HG02798 (cell line): ENCODE measurements around the gene NAA20.
"Not testable (repeated sequence)": the region's sequence is repeated elsewhere in the genome, so short reads cannot be mapped to it uniquely, and the experiment has no call there.

Experiments
- ATAC-seq: cut with Tn5 transposase; IDR thresholded peaks from one replicate; pipeline ENCODE4 v1.9.1; 2021; ENCODE audit warnings: mild to moderate bottlenecking; ENCODE audit not compliant: unreplicated experiment, poor library complexity

Gene NAA20

DNA sequence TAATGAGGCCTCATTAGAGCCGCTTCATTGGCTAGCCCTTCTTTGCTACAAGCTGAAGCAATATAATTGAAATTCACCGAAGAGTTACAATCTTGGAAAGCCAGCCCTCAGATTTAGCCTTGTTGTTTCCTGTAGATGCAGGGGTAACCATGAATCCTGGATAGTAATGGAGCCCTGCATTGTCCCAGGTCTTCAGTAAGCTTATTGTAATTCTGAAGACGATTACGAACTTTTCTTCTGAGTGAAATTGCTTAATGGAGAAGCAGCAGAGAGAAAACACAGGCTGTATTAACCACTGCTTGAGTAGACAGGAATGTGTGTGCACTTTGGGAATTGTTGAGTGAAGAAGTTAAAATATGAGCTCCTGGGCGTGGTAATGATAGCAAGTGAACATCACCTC lies 26.3 kb upstream of the NAA20 start:
- ATAC-seq = no peak

GRCh38 chr20:19991308-19991707 lies 25.9 kb upstream of the NAA20 start:
- ATAC-seq = no peak

DNA sequence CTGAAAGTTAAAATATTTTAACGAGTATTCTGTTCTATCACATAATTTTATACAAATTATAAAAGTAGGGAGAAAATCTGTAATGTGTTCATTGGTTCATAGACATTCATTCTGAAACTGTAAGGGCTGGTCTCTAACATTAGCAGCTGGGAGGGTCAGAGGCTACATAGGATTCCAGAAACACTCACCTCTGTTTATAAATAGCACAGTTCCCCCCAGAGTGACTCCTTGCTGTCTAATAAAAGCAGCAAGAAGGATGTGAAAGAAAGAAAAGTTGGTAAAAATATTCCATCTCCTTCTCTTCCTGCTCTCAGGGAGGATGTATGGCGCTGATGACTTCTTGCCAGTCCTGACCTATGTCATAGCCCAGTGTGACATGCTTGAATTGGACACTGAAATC lies 25.3 kb upstream of the NAA20 start:
- ATAC-seq = no peak

DNA sequence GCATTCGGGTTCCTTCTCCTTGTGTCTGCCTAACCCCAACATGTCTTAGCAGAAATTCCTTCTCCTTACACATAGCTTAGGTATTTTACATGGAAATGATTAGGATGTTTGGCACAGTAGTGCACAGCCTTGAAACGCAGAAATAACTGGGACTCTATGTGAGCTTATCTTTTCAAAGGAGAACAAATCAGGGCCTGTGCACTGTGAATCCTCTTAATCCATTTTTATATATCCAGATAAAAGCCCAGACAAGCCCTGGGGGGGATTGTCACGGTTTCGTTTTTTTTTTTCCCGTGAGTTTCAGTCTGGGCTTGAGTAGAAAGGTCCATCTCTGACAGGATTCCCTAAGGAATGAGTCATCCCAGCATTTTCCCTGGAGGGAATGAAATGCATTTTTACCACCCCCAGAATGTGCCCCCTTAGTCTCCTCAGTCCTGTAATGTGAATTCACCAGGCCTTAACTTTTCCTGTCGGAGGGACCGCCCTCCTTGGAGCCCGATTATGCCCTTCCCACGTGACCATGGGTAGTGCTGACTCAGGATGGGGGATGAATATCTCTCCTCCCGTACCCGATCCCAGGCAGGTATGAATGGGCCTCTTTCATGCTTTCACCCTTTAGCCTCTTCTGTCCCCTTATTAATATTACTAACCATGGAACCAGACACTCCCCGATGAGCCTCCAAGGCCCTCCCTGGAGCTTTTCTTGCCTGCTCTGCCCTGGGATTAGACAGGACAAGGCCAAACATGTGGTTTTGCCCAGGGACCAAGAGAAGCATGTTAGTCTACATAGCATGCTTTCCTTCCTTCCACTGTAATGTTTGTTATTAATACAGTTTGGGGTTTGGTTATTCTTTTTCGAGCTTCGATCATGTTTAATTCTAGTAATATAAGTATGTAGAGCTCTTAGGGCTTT lies 23.9 kb upstream of the NAA20 start:
- no peak for ATAC-seq

DNA sequence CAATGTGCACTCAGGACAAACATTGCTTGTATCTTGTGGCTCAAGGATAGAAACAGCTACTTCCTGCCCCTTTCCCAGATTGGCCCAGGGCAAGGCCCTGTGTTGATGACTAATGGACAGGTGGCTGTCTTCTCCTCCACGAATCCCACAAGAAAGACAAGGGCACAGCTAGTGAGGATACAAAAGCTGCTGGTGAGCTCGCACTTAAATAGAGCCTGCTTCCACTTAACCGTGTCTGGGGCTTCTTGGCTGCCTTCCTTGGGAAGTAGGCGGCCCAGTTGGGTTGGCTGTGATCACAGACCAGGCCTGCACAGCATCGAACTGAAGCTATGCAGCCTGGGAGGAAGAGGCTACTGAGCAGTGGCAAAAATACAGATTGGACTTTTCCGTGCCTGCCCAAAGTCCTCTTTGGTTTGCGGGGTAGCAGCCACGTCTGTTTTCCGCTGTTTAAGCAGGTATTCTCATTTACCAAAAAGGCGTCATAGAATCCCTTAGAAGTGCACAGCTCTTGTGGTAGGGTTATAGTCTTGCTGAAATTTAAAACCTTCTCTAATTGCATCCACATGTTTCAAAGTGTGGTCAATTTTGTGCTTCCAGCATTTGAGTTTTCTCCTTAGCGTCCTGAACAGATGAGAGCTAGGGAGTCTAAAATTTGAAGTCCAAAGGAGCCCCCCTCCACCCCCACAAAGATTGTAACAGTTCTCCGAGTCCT lies 23.0 kb upstream of the NAA20 start:
- no peak for ATAC-seq

DNA sequence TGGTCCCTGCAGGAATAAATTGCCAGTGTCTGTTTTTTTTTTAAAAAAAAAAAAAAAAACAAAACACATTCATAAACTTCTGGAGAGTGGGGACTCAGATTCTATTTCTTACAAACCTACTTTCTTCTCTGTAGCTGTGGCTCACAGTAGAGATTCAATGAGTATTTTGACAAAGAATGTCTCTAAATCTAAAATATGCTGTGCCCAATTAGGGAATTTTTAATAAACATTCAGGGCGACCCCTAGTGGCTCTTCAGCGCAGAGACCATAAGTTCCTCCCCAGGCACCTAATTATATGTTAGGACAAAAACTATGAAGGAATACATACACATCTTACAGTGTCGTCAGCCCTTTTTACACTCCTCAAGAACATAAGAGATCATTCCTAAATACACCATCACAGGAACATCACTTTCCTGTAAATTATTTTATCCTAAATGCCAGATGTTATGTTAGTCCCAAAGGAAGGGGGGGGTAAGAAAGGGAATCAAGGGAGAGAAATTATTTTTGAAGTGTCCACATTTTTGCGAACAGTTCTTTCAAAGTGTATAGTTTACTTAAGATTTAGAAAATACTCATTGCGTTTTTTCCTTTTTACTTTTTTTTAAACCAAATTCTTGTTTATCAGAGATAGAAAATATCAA lies 21.8 kb upstream of the NAA20 start:
- ATAC-seq = no peak

GRCh38 chr20:19996222-19996621 lies 20.9 kb upstream of the NAA20 start:
- no peak for ATAC-seq

GRCh38 chr20:19996917-19997316 lies 20.2 kb upstream of the NAA20 start:
- ATAC-seq = no peak

- ATAC-seq = no peak
These were observed 18.0 kb upstream of the NAA20 start for GRCh38 chr20:19998990-19999705.

- no peak for ATAC-seq
These were observed 16.8 kb upstream of the NAA20 start for GRCh38 chr20:20000211-20000968.

- no peak for ATAC-seq
These were observed 14.8 kb upstream of the NAA20 start for GRCh38 chr20:20002101-20002998.

DNA sequence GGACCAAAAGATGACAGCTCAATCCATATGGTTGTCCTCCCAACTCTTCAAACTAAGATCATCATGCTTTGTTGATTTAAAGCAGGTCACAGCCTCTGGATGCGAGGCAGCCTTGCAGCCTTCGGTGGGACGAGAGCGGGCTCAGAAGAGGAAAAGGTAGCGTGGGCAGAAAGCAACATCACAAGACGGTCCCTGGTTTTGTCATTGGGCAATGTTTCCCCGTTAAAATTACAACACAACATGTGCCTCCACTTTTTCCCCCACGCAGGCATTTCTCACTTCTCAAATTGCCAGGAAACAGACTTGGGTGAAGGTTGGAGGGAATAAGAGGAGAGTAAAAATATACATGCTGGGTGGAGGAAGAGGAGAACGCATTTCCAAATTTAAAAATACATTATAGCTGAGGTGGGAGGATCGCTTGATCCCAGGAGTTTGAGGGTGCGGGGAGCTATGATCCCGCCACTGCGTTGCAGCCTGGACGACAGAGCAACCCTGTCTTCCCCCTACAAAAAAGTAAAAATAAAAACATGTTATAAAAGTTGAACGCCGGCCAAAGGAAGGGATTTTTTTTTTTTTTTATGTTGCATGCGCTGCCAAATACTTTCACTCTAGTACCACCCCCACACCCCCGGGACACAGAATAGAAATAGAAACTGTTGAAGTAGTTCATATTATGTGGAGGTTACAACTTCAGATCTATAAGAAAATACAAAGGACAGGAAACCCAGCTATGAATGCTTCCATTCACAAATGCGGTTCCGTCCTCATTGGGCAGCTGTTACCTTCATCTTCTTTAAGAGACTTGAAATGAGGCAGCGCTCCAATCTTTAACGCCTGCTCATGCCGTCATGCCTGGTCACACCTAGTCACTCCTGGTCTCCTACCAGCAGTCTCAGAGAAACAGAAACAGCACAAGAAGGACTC lies 13.9 kb upstream of the NAA20 start:
- no peak for ATAC-seq

GRCh38 chr20:20003955-20004322 lies 13.2 kb upstream of the NAA20 start:
- ATAC-seq = not testable (repeated sequence)

DNA sequence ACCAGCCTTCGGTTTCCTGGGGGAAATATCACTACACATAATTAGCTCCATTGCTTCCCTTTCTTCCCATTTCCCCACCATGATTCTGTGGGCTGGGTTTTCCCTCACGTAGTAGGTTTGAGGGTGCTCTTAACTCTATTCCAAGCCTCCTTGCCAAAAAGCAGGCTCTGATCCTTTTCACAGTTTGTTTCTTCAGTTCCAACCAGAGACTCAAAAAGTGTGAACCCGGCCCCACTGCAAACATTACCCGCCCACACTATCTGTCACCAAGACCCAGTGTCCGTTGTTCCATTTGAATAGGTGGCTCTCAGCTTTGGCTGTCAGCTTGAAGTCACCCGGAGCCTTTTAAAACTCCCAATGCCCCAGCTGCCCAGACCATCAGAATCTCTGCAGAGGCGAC lies 11.8 kb upstream of the NAA20 start:
- no peak for ATAC-seq

GRCh38 chr20:20009784-20010253 lies 7.3 kb upstream of the NAA20 start:
- ATAC-seq = no peak

GRCh38 chr20:20010639-20011500 lies 6.3 kb upstream of the NAA20 start:
- ATAC-seq = no peak

DNA sequence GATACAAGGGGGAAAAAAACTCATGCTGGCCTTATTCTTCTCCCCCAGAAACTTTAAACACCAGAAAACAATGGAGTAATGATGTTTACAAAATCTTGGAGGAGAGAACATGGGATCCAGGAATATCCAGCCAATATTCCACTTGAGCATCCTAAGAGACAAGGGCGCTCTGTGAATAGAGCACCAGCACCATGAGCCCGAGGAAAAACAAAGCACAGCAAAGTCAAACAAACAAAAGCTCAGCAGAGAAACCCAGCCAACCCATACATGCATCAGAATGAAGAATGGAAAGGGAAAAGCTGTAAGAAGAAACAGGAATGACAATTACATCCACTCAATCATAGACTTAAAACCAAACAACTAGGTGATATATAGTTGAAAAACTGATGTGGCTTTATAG lies 4.6 kb upstream of the NAA20 start:
- ATAC-seq = no peak
